ENCODE measurements around the gene ITFG2.
A peak's percentile ranks its signal among the peaks of the same experiment; 100 is the strongest.

ITFG2 gene

DNA sequence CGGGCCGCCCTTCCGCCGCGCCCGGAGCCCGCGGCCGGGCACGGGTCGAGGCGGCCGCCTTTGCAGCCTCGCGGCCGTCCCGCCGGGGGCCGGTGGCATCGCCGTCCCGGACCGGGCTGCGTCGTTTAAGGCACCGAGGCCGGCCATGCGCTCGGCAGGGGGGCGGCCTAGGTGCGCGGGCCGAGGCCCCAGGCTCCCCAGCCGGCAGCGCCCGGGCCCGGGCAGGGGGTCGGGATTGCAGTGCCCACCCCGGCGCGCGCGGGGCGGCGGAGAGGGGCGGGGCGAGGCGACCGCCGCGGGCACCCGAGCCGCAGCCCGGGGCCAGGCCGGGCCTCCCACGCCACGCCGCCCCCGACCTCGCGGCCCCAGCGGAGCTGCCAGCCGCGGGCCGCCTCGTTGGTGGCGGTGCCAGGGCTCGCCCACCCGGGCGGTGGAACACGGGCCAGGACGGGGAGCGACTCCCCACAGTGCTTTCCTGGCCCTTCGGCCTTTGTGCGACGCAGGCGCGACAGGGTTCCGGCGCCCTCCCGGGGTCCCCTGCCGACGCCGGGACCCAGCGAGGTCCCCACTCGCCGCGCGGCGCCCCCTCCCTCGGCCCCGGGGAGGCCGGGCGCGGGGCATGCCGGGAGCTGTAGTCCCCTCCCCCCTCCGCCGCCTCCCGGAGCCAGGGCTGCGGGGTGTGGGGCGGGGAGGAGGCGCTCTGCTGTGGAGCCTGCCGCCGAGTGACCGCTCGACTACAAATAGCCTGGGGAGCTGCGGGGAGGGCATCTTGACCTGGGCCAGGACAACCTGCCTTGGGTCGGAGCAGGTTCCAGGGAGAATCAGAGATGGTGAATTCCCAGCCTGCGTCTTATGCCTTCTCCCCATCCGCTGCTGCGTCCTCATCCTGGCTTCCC, 16.9 kb upstream of the ITFG2 start:
- no peak for DNase-seq

DNA sequence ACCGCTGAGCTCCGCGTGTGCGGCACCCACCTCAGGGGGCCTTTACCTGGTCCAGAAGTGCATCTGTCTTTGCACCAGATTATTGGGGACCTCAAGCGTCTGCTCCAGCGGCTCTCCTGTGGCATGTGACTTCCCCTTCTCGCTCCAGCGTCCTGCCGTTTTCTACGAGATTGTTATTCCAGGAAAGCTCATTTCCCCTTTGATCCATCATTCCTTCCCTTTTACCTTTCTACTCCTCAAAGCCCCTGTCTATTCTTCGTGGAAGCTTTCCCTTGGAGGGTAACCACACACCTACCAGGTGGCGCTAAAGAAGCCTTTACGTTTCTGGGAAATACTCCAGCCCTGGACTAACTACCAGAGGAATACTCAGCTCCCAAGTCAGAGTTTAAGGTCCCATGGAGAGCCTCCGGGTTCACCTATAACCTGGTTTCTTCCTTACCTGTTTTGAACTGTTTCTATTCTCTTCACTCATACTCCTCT, 16.2 kb upstream of the ITFG2 start:
- no peak for DNase-seq

DNA sequence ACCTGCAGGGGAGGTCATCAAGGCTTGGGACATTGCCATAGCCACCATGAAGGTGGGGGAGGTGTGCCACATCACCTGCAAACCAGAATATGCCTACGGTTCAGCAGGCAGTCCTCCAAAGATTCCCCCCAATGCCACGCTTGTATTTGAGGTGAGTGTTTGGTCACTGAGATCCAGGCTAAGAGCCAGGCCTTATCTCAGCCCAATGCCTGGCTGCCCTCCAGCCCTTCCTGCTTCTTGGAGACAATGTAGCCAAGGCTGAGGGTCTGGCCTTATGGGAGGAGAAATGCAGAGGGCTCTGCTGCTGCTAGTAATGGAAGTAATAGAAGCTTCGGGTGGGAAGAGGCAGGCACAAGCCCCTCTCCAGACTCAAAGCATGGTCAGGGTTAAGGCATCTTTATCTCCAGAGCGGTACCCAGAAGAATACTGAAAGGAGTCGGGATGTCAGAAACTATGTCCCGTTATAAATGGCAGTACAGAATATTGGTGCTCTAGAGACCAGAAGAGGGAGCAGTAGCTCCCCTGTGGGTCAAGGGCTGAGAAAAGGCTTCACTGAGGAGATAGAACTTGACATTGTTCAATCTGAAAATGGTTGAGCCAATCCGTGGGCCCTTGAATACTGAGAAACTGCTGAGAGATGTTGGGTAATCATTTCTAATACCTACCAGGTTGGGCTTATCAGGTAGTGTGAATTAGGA, 14.6 kb upstream of the ITFG2 start:
- DNase-seq, result no peak

DNA sequence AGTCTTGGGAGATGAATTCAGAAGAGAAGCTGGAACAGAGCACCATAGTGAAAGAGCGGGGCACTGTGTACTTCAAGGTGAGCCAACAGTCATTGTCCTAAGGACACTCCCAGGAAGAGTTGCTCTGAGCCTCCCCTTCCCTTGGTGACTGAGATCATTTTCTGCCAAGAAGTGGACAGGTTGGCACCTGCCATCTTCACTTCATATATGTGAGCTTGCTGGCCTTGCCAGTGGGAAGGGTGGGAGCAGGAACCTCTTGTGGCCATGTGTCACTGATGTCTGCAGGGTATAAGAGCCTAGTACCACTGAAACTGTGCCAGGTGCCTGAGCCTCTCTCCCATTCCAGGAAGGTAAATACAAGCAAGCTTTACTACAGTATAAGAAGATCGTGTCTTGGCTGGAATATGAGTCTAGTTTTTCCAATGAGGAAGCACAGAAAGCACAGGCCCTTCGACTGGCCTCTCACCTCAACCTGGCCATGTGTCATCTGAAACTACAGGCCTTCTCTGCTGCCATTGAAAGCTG, 12.4 kb upstream of the ITFG2 start:
- DNase-seq, result peak; percentile 65

DNA sequence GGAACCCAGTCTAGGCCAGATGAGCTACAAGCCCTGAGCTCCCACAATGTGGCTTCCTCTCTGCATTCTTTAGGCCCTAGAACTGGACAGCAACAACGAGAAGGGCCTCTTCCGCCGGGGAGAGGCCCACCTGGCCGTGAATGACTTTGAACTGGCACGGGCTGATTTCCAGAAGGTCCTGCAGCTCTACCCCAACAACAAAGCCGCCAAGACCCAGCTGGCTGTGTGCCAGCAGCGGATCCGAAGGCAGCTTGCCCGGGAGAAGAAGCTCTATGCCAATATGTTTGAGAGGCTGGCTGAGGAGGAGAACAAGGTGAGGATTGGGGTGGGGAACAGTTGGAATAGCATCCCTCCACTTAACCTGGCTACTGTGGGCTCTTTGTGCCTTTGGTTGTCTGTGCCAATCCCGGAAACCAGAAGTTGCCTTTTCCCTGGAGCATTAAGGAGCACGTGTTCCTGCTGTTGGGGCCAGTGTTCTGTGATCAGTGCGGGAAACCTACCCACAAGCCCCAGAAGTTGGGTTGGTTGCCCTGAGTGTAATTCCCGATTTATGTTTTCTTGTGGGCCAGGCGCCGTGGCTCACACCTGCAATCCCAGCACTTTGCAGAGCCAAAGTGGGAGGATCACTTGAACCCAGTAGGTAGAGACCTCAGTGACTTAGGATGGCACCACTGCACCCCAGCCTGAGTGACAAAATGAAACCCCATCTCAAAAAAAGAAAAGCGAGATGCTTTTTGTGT, 11.3 kb upstream of the ITFG2 start:
- peak; percentile 31 for DNase-seq

DNA sequence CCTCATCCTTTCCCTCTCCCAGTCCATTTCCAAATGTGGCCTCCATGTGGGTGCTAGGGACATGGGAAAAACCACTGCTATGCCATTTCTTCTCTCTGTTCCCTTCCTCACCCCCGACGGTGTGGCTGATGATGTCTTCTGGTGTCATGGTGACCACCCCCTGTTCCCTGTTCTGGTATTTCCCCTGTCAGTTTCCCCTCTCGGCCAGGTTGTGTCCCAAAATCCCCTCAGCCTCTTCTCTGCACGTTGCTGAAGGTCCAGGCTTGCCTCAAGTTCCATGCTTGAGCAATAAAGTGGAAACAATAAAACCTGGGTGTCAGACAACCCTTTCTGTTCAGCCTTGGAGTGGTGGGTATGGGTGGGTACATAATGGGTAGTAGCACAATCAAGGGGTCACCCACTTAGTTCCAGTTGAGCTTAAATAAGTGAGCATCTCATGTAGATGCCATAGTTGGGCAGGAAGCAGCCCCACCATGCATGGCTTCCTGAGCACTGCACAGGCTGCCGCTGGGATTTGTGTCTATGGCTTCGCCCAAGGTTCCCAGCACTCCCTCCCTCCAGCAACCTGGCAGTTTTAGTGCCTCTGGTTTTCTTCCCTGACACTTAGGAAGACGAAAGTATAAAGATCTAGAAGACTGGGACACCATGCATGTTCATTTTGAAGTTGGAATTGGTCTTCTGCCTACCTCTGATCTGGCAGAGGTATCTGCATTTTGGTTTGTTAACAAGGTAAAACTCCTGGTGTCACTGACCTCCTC, 8.7 kb upstream of the ITFG2 start:
- DNase-seq, result no peak

GRCh38 chr12:2804393-2805142, 7.9 kb upstream of the ITFG2 start:
- DNase-seq, result no peak

DNA sequence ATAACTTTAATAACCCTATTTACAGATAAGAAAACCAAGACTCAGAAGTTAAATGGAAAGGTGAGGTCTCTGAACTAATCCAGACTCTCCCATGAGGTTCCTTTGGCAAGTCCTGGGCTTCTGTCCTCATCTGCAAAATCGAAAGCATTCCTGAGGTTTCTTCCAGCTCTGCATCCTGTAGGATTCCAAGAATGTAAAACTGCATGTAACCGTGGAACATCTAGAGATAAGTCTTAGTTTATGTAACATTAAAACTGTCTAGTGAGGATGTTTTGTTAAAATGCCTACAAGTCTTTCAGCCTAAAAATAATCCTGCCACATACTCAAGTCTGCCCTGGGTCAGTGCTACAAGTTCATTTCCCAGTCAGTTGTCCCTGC, 7.3 kb upstream of the ITFG2 start:
- no peak for DNase-seq

GRCh38 chr12:2806700-2807099, 5.8 kb upstream of the ITFG2 start:
- DNase-seq, result no peak

DNA sequence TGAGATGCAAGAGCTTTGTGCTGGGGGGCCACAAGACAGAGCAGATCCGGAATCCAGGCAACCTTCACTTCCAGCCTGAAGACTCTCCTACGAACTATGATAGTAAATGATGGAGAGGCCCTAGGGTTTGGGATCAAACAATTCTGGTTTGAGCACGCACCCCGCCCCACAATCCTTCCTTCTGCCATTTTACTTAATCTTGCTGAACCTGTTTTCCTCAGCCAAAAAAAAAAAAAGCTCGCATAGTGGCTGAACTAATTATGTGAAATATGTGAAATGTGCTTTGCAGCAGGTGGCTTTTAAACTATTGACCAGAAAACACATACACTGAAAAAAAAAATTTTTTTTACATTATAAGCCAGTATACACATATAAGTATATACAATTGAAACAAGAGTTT, 667 bp upstream of the ITFG2 start:
- DNase-seq, result no peak

- peak; percentile 33 for DNase-seq
Measured at GRCh38 chr12:2813214-2814185, 1.0 kb downstream of the ITFG2 start.

GRCh38 chr12:2819810-2820209, 7.3 kb downstream of the ITFG2 start:
- DNase-seq, result no peak

GRCh38 chr12:2820432-2820831, 8.0 kb downstream of the ITFG2 start:
- DNase-seq, result no peak

GRCh38 chr12:2823483-2823882, 11.0 kb downstream of the ITFG2 start:
- DNase-seq, result no peak

DNA sequence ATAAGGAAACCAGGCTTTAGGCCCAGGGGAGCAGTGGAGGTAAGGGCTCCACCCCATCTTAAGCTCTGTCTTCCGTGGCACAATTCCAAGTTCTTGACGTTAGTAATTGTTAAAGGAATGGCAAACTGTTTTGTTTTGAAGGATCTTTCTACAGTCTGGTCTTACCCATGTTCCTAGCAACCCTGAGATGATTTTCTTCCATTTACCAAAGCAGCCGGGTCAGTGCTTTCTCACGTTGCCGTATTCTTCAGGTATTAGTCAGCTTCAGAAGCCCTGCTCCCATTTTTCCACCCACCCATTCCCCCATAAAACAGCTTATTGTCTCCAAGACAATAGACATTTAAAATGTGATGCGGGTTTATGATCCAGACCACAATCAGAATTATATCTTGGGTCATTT, 12.1 kb downstream of the ITFG2 start:
- no peak for DNase-seq

DNA sequence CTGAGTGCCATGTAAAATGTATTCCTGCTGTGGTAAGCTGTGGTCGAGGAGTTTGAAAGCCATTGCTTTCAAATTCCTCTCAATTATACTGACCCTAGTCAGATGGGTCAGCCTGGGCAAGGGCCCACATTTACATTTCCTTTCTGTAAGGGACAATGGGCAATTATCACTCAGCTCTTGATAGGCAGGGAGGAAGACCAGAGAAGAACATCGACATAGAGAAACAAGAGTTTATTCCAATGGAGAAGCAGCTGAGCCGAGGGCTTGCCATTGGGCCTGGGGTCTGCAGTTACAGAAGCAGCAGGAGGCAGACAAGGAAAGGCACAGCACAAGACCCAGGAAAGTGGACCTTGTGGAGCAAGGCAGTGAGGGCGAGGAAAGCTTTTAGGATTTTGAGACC, 12.7 kb downstream of the ITFG2 start:
- DNase-seq, result no peak

GRCh38 chr12:2826036-2826435, 13.6 kb downstream of the ITFG2 start:
- no peak for DNase-seq

GRCh38 chr12:2826721-2827515, 14.4 kb downstream of the ITFG2 start:
- no peak for DNase-seq

GRCh38 chr12:2829275-2829674, 16.8 kb downstream of the ITFG2 start:
- no peak for DNase-seq

All from NCI-H2029 treated with DMSO at 0.1 percent for 48 hours (cell line).